OCI-LY7 (cell line): ENCODE data around the gene SYNPO2L.

Experiments
- CTCF ChIP-seq: fragments of 200-600 bp; sonication (generic); conservative IDR thresholded peaks from 2 replicates; pipeline ENCODE4 v1.5.1; 2014; ENCODE audit warnings: mild to moderate bottlenecking, antibody characterized with exemption, low read length, moderate library complexity, mixed read lengths
- EZH2phosphoT487 ChIP-seq: fragments of 200-600 bp; sonication (generic); IDR thresholded peaks from 2 replicates; pipeline ENCODE4 v1.6.1; 2018; ENCODE audit warnings: low read depth, borderline replicate concordance, mild to moderate bottlenecking, mixed run types, antibody characterized with exemption, low read length, moderate library complexity, mixed read lengths

- no peak for TF ChIP-seq CTCF
- TF ChIP-seq EZH2phosphoT487 = no peak
These were observed 41.1 kb downstream of the SYNPO2L start for GRCh38 chr10:73614720-73615119.
